Measurements from ENCODE around the gene TRIM56.
"Not testable (repeated sequence)": the region's sequence is repeated elsewhere in the genome, so short reads cannot be mapped to it uniquely, and the experiment has no call there.

The TRIM56 gene, protein sequence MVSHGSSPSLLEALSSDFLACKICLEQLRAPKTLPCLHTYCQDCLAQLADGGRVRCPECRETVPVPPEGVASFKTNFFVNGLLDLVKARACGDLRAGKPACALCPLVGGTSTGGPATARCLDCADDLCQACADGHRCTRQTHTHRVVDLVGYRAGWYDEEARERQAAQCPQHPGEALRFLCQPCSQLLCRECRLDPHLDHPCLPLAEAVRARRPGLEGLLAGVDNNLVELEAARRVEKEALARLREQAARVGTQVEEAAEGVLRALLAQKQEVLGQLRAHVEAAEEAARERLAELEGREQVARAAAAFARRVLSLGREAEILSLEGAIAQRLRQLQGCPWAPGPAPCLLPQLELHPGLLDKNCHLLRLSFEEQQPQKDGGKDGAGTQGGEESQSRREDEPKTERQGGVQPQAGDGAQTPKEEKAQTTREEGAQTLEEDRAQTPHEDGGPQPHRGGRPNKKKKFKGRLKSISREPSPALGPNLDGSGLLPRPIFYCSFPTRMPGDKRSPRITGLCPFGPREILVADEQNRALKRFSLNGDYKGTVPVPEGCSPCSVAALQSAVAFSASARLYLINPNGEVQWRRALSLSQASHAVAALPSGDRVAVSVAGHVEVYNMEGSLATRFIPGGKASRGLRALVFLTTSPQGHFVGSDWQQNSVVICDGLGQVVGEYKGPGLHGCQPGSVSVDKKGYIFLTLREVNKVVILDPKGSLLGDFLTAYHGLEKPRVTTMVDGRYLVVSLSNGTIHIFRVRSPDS

DNA sequence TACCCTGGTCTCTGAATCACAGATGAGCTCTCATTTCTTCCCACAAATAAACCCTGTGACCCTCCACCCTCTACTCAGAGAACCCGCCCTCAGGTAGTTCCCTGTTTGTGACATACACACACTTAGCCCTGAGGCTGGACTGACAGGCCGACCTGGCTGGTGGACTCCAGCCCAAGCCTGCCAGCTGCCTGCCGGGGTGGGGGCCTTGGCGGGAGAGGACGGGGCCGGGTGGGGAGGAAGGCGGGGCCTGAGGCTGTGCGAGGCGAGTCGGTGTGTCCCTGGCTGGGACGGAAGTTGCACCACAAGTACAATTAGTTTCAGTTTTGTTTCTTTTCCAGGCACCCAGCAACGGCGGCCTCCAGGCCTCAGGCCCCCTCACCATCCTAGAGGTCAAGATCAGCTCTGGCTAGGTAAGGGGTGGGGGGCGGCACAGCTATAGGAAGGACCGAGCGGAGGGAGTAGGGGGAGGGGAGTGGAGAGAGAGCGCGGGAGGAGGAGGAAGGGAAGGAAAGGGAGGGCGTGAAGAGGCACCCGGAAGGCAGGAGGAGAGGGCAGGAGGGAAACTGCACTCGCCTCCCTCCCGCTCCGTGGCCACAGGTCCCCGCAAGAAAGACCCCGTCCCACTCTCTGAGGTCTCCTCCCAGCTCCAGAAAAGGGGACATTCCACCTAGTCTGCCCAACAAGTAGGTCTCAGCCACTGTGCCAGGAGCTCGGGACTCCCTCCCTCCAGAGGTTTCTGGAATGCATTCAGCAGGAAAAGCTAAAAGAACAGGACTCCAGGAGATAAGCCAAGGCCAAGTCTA, at the start of gene TRIM56:
Gene TRIM56, plus strand, starts transcription at position 320 of the 803 bp plus-strand sequence. CDS start 1,832 bp downstream, outside the sequence.
- peak; percentile 75 for DNase-seq

GRCh38 chr7:101035941-101036340, 49.3 kb upstream of the TRIM56 start:
- DNase-seq = no peak

- not testable (repeated sequence) for DNase-seq
These were observed 44.0 kb upstream of the TRIM56 start for GRCh38 chr7:101041283-101041682.

- no peak for DNase-seq
These were observed 26.9 kb upstream of the TRIM56 start for GRCh38 chr7:101058355-101058754.

- DNase-seq = no peak
These were observed 25.7 kb upstream of the TRIM56 start for GRCh38 chr7:101059620-101059942.

DNA sequence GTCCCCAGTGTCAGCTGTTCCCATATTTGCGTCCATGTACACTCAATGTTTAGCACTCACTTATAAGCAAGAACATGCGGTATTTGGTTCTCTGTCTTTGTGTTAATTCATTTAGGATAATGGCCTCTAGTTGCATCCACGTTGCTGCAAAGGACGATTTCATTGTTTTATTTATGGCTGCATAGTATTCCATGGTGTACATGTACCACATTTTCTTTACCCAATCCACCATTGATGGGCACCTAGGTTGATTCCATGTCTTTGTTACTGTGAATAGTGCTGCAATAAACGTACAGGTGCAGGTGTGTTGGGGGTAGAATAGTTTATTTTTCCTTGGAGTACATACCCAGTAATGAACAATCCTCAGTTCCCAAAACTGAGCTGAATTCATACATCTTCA, 24.3 kb upstream of the TRIM56 start:
- no peak for DNase-seq

- not testable (repeated sequence) for DNase-seq
These were observed 21.1 kb upstream of the TRIM56 start for GRCh38 chr7:101064176-101064550.

GRCh38 chr7:101065162-101065561, 20.1 kb upstream of the TRIM56 start:
- DNase-seq = not testable (repeated sequence)

GRCh38 chr7:101066141-101066832, 19.0 kb upstream of the TRIM56 start:
- DNase-seq = peak; percentile 48

DNA sequence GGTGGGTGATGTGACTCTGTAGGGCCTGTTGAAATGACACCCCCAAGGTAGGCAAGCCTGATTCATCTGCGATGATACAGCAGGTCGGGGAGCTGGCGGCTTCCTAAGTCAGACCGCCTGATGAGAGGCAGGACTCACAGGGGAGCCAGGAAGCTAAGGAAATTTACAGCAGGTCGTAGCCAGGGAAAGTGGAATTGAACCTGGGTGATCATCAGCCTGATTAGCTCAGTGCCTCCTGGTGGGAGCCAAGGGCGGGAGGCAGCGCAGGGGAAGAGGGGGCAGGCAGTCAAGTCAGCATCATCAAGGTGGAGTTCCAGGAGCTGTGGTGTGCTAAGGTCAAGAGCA, 18.5 kb upstream of the TRIM56 start:
- no peak for DNase-seq

GRCh38 chr7:101068401-101068800, 16.9 kb upstream of the TRIM56 start:
- no peak for DNase-seq

- not testable (repeated sequence) for DNase-seq
These were observed 13.7 kb upstream of the TRIM56 start for GRCh38 chr7:101071362-101072104.

DNA sequence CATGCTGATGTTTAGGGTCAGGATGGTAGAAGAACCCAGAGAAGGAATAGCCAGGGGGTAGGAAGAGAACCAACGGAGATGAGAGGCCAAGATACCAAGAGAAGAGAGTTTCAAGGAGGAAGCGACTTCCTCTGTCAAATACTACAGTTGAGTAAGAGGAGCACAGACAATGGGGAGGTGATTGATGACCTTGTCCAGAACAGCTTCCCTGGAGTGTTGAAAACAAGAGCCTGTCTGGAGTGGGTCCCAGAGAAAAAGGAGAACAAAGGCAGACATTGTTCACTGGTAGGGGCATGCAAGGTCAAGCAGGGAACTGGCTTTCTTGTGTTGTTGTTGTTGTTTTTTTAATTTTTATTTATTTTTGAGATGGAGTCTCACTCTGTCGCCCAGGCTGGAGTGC, 9.6 kb upstream of the TRIM56 start:
- DNase-seq = no peak

DNA sequence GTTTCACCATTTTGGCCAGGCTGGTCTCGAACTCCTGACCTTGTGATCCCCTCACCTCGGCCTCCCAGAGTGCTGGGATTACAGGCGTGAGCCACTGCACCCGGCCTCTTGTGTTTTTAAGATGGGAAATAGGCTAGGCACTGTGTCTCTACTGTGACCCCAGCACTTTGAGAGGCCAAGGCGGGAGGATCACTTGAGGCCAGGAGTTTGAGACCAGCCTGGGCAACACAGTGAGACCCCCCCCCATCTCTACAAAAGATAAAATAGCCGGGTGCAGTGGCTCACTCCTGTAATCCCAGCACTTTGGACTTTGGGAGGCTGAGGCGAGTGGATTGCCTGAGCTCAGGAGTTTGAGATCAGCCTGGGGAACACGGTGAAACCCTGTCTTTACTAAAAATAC, 9.1 kb upstream of the TRIM56 start:
- not testable (repeated sequence) for DNase-seq

DNA sequence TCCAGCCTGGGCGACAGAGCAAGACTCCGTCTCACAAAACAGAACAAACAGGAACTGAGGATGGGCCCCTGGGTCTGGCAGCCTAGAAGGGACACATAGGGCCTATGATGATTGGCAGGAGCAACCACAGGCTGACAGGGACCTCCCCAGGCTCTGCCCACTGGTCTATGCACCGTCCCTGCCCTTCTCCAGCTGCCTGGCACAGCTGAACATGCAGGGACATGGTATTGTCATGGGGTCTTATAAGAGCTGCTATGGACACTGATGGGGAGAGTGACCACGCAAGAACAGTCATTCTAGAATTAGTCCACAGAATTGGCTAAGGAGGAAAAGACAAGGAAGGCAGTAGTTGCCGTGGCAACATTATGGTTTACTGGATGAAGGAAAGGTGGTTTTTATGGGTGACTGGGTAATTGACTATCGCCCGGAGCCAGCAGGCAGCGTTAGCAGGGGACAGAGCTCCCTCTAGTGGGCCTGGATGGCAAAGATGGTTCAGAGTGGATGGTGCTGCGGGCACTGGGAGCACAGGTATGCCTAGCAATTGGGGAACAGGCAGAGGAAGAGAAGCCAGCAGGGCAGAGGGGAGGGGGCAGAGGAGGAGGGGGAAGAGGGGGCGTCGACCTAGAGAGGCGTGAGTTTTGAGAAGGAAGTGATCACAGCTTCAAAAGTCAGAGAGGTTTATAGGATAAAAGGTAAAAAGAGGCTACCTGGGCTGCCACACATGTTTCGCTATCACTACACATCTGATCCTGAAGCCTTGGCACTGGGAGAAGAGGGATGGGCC, 7.8 kb upstream of the TRIM56 start:
- peak; percentile 89 for DNase-seq

- no peak for DNase-seq
These were observed 3.8 kb upstream of the TRIM56 start for GRCh38 chr7:101081432-101081831.

DNA sequence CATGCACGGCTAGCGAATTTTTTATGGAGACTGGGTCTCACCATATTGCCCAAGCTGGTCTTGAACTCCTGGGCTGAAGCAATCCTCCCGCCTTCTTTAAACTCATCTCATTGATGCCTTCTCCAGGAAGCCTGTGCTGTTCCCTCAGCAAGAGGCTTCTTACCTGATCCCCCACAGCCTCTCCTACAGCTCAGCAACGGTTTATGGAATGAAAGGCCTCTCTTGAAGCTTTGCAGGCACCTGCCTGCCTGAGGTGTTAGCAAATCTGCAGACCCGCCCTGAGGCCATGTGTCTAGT, 468 bp upstream of the TRIM56 start:
- no peak for DNase-seq

DNA sequence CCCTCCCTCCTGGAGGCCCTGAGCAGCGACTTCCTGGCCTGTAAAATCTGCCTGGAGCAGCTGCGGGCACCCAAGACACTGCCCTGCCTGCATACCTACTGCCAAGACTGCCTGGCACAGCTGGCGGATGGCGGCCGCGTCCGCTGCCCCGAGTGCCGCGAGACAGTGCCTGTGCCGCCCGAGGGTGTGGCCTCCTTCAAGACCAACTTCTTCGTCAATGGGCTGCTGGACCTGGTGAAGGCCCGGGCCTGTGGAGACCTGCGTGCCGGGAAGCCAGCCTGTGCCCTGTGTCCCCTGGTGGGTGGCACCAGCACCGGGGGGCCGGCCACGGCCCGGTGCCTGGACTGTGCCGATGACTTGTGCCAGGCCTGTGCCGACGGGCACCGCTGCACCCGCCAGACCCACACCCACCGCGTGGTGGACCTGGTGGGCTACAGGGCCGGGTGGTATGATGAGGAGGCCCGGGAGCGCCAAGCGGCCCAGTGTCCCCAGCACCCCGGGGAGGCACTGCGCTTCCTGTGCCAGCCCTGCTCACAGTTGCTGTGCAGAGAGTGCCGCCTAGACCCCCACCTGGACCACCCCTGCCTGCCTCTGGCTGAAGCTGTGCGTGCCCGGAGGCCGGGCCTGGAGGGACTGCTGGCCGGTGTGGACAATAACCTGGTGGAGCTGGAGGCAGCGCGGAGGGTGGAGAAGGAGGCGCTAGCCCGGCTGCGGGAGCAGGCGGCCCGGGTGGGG, 2.2 kb downstream of the TRIM56 start:
- DNase-seq = no peak

DNA sequence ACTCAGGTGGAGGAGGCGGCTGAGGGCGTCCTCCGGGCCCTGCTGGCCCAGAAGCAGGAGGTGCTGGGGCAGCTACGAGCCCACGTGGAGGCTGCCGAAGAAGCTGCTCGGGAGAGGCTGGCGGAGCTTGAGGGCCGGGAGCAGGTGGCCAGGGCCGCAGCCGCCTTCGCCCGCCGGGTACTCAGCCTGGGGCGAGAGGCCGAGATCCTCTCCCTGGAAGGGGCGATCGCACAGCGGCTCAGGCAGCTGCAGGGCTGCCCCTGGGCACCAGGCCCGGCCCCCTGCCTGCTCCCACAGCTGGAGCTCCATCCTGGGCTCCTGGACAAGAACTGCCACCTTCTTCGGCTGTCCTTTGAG, 2.8 kb downstream of the TRIM56 start:
- no peak for DNase-seq

DNA sequence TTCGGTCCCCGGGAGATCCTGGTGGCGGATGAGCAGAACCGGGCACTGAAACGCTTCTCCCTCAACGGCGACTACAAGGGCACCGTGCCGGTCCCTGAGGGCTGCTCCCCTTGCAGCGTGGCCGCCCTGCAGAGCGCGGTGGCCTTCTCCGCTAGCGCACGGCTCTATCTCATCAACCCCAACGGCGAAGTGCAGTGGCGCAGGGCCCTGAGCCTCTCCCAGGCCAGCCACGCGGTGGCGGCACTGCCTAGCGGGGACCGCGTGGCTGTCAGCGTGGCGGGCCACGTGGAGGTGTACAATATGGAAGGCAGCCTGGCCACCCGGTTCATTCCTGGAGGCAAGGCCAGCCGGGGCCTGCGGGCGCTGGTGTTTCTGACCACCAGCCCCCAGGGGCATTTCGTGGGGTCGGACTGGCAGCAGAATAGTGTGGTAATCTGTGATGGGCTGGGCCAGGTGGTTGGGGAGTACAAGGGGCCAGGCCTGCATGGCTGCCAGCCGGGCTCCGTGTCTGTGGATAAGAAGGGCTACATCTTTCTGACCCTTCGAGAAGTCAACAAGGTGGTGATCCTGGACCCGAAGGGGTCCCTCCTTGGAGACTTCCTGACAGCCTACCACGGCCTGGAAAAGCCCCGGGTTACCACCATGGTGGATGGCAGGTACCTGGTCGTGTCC, 3.7 kb downstream of the TRIM56 start:
- DNase-seq = no peak

Measured in NCI-H2227 treated with DMSO at 0.1 percent for 48 hours (cell line).